Activated naive CD4-positive, alpha-beta T cell treated with anti-CD3 and anti-CD28 coated beads, Interleukin-2, amount 50 U/mL, for 72 hours (primary cell): ENCODE results near the gene BATF. TPM values are rescaled to one million over a fixed set of nuclear protein-coding genes. Genes with fewer than 3 reads are reported as not detected.

Source experiments
- ATAC-seq, 2 donors: fragments of 150-1000 bp; cut with Tn5 transposase; 2 replicates each; pipeline ENCODE4 v1.10.0; 2021; ENCODE audit warnings: mild to moderate bottlenecking in 2 of 2, moderate library complexity in 2 of 2
- DNase-seq, 2 donors: peaks; one replicate each; pipeline ENCODE4 v3.0.0; 2021 to 2022; ENCODE audit warnings: low spot score in 2 of 2
- H3K27ac Mint-ChIP-seq, 2 donors: one replicate each; pipeline ENCODE4 v1.8.0; 2022; ENCODE audit warnings: mild to moderate bottlenecking in 2 of 2, mixed read lengths in 2 of 2
- H3K36me3 Mint-ChIP-seq, 2 donors: one replicate each; pipeline ENCODE4 v1.8.0; 2022; ENCODE audit warnings: mixed read lengths in 2 of 2
- H3K9me3 Mint-ChIP-seq, 2 donors: one replicate each; pipeline ENCODE4 v1.8.0; 2022; ENCODE audit warnings: mixed read lengths in 2 of 2
- total RNA-seq, 2 donors: library from RNA; stranded (reverse); gene quantifications; one replicate each; pipeline ENCODE4 v1.2.3, GENCODE V29; 2022

Gene BATF
- total RNA-seq, 2 donors from 2014 or later = 93.6 to 165 TPM

DNA sequence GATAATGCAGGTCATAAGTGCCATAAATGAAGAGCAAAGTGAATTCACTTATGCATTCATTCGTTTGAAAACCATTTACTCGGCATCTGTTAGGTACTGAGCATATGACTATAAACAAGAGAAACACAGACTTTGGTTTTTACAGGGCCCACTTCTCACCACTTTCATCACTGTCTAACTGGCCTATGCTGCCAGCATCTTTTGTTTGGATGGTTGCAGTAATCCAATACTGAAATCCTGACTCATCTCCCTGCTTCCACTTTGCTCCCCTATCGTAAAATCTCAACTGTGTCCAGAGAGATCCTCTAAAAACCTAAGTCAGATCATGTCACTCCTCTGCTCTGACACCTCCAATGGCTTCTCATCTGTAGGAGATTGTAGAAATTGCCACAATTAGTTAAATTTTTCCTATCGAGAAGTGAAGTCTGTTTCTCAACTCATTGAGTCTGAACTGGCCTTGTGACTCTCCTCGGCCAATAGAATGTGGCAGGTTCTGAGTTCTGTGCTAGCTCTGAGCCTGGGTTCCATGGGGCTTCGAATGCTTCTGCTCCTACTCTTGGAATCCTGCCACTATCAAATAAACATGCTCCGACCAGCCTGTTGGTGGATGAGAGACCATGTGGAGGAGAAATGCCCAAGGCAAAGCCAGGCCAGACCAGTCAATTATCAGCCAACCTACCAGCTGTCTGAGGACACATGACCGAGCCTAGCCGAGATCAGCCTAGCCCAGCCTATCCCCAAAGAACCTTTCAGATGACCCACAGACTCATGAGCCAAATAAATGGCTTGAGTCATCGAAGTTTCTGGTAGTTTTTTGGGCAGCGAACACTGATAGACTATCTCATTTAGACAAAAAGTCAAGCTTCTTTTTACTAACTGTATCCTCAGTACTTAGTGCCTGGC, 2.2 kb upstream of the BATF start:
- Mint-ChIP-seq H3K9me3 (peaks cover 0 to 5% of the 10 kb centered on the region in 2 donors), H3K27ac (peak overlapping the region; percentile 98 to 99), H3K36me3 (peaks cover 35 to 41% of the 10 kb centered on the region in 2 donors)
- DNase-seq (no peak), ATAC-seq (peak; percentile 17 to 66)

- Mint-ChIP-seq H3K9me3 (peaks cover 0 to 5% of the 10 kb centered on the region in 2 donors), H3K36me3 (peaks cover 41 to 49% of the 10 kb centered on the region in 2 donors), H3K27ac (peak overlapping the region; percentile 98 to 99)
- peak in 1 of 2 donors; percentile 11 for ATAC-seq
- no peak for DNase-seq
Observed at GRCh38 chr14:75520852-75521251, 1.4 kb upstream of the BATF start.

DNA sequence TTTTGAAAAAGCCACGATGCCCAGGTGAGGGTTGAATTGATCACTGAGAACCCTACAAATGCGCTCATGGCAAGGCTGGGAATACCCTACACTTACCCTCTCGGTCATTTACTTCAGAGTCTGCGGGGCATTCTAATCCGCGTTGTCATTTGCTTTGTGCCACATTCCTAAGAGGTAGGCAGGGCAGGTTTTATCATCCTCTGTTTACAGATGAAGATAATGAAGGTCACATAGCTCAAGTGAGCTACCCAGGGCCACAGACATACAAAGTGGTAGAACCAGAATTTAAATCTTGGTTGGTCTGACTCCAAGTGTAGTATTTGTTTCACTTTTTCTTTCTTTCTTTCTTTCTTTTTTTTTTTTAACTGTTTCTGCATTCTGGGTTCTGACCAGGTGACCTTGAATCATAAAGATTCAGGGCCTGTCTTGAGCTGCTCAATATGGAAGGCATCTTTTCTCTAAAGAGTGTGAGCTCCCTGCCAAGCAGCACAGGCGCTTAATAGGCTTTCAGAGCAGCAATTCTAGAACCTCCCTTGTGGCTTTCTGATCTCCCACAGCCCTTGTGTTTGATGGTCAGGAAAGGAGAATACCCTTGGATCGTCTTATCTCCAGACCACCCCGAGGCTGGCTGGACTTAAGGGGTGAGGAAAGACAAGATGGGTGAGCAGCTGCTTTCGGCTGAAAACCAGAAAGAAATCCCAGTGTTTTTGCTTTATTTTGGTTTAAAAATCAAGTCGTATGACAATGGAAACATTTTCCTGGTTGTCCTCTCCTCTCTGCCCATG, 662 bp upstream of the BATF start:
- peak; percentile 49 to 54 for ATAC-seq
- peaks cover 0 to 5% of the 10 kb centered on the region in 2 donors for H3K9me3 Mint-ChIP-seq
- H3K27ac Mint-ChIP-seq = peak overlapping the region; percentile 98 to 99
- peaks cover 49 to 56% of the 10 kb centered on the region in 2 donors for H3K36me3 Mint-ChIP-seq
- DNase-seq = no peak

- H3K9me3 Mint-ChIP-seq = no peaks in the 10 kb centered on the region
- no peak for ATAC-seq
- H3K27ac Mint-ChIP-seq = peak overlapping the region; percentile 98 to 99
- H3K36me3 Mint-ChIP-seq = peaks cover 61 to 64% of the 10 kb centered on the region in 2 donors
- no peak for DNase-seq
Observed at GRCh38 chr14:75522983-75523318, 682 bp downstream of the BATF start.

DNA sequence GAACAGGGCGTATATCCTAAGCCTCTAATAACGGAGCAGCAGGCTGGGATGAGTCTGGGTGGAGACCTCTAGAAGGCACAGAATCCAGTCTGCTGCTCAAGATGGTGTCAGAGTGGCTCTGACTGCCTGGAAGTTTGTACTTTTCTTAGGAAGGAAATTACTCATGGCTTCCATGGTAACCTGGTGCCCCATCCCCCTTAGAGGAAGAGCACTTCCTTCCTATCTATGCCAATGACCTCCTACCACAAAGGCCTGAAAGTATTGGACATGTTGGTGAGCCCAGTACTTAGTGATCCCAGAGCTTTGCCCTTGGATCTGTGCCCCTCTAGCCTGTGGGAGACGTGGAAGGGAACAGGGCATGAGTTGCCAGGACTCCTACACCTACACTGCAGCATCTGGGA, 1.5 kb downstream of the BATF start:
- DNase-seq = no peak
- ATAC-seq = peak in 1 of 2 donors; percentile 37
- Mint-ChIP-seq H3K9me3 (no peaks in the 10 kb centered on the region), H3K36me3 (peaks cover 69 to 72% of the 10 kb centered on the region in 2 donors), H3K27ac (peak overlapping the region; percentile 98 to 99)

DNA sequence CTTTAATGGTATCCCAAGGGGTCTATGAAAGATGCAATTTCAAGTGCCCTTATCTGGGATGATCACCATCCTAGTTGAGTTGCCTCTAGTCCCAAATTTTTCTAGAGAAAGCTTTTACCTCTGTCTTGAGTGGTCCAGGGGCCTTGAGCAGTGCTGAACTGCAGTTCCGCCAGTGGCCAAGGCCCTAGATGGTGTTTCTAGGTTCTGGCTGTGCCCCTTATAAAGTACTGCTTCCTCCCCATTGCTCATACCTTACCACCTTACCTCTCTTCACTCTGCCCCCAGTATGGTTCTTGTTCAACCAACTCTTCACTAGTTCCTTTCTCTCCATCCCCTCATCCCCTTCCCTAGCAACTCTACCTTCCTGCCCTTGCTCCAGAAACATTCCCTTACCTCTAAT, 3.7 kb downstream of the BATF start:
- Mint-ChIP-seq H3K27ac (peak overlapping the region in 1 of 2 donors; percentile 79), H3K36me3 (peaks cover 72 to 88% of the 10 kb centered on the region in 2 donors), H3K9me3 (no peaks in the 10 kb centered on the region)
- ATAC-seq (no peak), DNase-seq (no peak)

GRCh38 chr14:75527449-75528163, 5.3 kb downstream of the BATF start:
- no peak for ATAC-seq
- Mint-ChIP-seq H3K9me3 (no peaks in the 10 kb centered on the region), H3K27ac (peak overlapping the region; percentile 17 to 75), H3K36me3 (peaks cover 61 to 94% of the 10 kb centered on the region in 2 donors)
- no peak for DNase-seq

DNA sequence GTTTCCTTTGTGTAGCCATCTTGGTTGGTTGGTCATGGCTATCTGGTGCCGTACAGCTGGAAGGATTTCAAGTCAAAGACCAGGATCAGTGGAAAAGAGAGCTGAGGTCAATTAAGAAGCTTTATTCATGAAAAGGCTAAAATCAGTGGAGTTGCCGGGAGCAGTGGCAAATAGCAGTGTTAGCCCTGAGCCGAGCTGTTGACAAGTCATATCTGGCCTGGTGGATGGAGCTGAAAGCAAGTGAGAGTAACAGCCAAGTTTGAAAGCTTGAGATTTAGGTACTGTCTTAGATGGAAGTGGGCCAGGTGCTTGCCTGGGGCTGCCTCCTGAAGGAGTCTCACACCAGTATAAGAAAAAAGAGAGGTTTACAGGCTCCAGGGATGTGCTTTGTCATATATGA, 9.0 kb downstream of the BATF start:
- Mint-ChIP-seq H3K36me3 (peaks cover 40 to 76% of the 10 kb centered on the region in 2 donors), H3K9me3 (no peaks in the 10 kb centered on the region), H3K27ac (peak overlapping the region in 1 of 2 donors; percentile 53)
- ATAC-seq (no peak), DNase-seq (no peak)

DNA sequence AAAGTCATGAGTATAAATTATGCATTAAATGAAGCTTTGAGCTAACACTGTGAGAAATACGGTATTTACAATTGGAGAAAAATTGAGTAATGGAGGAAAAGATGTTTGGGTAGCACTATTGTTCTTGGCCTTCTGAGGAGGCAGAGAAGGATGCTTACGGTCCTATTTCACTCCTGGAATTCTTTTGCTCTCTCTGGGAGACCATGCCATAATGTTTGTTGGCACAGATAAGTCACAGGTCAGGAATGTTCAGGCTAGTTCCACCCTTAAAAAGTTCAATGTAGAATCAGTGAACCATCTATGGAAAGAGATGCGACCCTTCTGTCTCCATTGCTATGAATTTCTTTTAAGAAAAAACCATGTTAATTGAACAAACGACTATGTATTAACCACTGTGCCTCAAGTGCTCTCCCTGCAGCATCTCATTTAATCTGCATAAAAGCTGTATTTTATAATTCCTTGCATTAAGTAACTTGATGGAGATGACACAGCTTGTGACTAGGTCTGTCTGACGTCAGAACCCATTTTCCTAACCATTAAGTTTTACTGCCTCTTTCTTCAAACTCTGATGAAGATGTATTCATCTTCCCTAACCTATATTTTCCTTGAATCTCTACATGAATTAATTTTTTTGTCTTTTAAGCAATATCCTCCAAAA, 9.5 kb downstream of the BATF start:
- Mint-ChIP-seq H3K27ac (peak overlapping the region in 1 of 2 donors; percentile 53), H3K36me3 (peaks cover 36 to 75% of the 10 kb centered on the region in 2 donors), H3K9me3 (no peaks in the 10 kb centered on the region)
- ATAC-seq = no peak
- no peak for DNase-seq

GRCh38 chr14:75533791-75534555, 11.7 kb downstream of the BATF start:
- Mint-ChIP-seq H3K9me3 (no peaks in the 10 kb centered on the region), H3K27ac (peak overlapping the region in 1 of 2 donors; percentile 28), H3K36me3 (peaks cover 25 to 70% of the 10 kb centered on the region in 2 donors)
- no peak for ATAC-seq
- no peak for DNase-seq

- Mint-ChIP-seq H3K36me3 (peaks cover 24 to 63% of the 10 kb centered on the region in 2 donors), H3K27ac (peak overlapping the region; percentile 44 to 62)
- ATAC-seq = no peak
Observed at GRCh38 chr14:75535164-75535898, 13.1 kb downstream of the BATF start.

DNA sequence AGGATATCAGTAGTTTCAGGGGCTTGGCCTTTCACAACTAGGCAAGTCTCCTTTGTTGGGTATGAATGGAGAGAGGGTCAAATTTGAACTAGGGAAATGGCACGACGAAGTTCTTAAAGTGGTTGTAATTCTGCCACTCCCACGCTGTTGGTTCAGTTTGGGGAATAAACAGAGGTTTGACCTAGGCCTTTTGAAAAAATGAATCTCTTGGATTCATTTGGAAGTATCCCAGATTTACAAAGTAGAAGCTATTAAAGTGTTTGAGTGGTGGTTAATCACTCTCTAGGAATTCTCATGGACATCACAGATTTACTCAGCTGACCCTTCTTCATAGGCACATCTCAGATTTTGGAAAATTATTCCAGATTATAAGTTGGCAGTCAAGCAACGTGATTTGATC, 14.8 kb downstream of the BATF start:
- DNase-seq (no peak), ATAC-seq (no peak)
- peaks cover 24 to 66% of the 10 kb centered on the region in 2 donors for H3K36me3 Mint-ChIP-seq
- H3K27ac Mint-ChIP-seq = peak overlapping the region in 1 of 2 donors; percentile 8
- no peaks in the 10 kb centered on the region for H3K9me3 Mint-ChIP-seq

More at GRCh38 chr14:75535164-75535898, 13.1 kb downstream of the BATF start:
- DNase-seq = no peak
- H3K9me3 Mint-ChIP-seq = no peaks in the 10 kb centered on the region

GRCh38 chr14:75539162-75539560, 16.9 kb downstream of the BATF start:
- no peaks in the 10 kb centered on the region for H3K9me3 Mint-ChIP-seq
- no peak for ATAC-seq
- H3K36me3 Mint-ChIP-seq = peaks cover 19 to 59% of the 10 kb centered on the region in 2 donors

DNA sequence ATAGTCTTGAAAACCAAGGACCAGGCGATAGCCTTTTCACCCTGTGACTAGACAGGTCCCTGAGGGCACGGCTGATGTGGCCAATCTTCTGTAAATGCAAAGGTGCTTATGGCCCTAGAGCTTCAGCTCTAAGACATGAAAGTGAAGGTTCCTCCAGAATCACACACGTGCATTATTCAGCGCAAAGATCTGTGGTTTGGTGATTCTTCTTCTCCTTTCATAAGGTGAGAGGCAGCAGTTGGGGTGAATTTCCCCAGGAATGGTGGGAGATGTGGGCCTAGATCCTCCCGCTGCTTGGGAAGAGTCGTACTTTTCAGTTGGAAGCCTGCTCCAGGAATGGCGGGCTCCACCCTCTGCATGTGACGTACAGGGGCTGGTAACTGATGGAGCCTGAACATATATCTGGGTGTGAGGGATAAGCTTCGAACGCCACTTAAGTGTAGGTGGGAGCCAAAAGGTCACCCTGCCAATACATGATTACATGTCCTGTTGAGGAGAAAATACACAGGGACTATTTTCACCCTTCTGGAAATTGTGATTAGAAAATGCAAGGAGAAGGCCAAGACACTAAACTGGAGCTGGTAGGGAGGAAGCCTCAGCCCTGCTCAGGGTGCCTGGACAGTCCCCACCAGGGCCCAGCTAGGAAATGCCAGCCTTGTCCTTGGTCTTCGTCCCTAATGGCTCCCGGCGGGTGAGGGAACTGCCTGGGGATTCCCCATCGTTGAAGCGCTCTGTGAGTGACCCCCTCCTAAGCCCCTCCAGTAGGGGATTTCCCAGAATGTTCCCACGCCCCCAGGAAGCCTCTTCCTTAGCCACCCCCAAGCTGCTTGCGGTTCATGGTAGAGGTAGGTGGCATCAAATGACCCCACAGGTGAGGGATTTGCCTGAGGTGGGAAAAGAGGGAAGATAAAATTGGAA, 17.6 kb downstream of the BATF start:
- Mint-ChIP-seq H3K9me3 (no peaks in the 10 kb centered on the region), H3K27ac (peak overlapping the region; percentile 95 to 98), H3K36me3 (peaks cover 19 to 59% of the 10 kb centered on the region in 2 donors)
- no peak for DNase-seq
- ATAC-seq = peak; percentile 29 to 52

More at GRCh38 chr14:75539162-75539560, 16.9 kb downstream of the BATF start:
- H3K27ac Mint-ChIP-seq = peak overlapping the region; percentile 95 to 98
- DNase-seq = no peak
